Activated CD4-positive, alpha-beta T cell treated with anti-CD3 and anti-CD28 coated beads, Interleukin-2, Interleukin-6, amounts not matched to agents 100 ng/mL and 50 ng/mL, durations not matched to agents 16 hours and 8 hours (primary cell): ENCODE measurements around the gene MAP3K12.

Experiments used
- DNase-seq: peaks from one replicate; pipeline ENCODE4 v3.0.0-alpha.2; 2020

MAP3K12 gene

DNA sequence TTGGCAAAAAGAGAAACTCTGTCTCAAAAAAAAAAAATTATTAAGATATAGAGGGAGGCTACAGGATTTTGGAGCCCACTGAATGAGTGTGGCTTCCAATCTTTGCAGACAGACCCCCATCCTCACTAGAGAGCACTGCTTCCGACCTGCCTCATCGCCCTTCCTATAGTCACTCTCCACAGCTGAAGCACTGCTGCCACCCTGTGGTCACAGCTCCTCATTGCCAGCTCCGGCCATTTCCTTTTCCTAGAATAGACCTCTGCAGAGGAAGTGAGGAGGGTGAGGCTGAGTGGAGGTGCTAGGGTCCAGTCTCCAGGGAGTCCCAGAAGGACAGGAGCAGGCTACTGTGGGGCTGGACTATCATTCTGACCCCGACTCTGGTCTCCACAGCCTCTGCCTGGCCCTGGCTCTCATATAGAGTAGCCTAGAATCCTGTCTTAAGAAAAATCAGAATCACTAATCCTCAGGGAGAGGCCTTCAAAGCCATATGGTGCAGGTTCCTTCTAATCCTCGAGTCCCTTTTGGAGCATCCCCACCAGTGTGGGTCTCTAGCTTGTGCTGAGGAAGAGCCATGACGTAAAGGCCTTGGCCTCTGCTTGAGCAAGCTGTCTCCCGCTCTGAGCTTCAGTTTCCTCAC lies 9.4 kb upstream of the MAP3K12 start:
- peak; percentile 91 for DNase-seq

GRCh38 chr12:53507603-53507885 lies 8.3 kb upstream of the MAP3K12 start:
- DNase-seq, result no peak

GRCh38 chr12:53506881-53507602 lies 7.8 kb upstream of the MAP3K12 start, which contains the start of gene NPFF:
Gene NPFF (minus strand): TSS chr12:53507484. CDS start chr12:53507474, 10 bp downstream.
- no peak for DNase-seq

DNA sequence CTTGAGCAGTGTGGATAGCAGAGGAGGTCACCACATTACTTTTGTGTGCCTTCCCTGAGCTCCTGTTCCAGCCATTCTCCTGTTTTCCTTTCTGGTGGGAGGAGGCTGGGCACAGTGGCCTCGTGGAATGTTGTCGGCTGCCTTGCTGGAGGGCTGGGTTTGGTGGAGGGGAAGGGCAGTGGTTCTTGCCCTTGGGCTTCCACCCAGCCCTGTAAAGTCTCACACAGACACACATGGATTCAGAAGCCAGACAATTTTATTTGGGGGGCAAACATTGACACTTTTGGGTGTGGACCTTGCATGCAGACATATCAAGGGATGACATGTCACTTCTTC lies 7.2 kb upstream of the MAP3K12 start:
- DNase-seq, result no peak

DNA sequence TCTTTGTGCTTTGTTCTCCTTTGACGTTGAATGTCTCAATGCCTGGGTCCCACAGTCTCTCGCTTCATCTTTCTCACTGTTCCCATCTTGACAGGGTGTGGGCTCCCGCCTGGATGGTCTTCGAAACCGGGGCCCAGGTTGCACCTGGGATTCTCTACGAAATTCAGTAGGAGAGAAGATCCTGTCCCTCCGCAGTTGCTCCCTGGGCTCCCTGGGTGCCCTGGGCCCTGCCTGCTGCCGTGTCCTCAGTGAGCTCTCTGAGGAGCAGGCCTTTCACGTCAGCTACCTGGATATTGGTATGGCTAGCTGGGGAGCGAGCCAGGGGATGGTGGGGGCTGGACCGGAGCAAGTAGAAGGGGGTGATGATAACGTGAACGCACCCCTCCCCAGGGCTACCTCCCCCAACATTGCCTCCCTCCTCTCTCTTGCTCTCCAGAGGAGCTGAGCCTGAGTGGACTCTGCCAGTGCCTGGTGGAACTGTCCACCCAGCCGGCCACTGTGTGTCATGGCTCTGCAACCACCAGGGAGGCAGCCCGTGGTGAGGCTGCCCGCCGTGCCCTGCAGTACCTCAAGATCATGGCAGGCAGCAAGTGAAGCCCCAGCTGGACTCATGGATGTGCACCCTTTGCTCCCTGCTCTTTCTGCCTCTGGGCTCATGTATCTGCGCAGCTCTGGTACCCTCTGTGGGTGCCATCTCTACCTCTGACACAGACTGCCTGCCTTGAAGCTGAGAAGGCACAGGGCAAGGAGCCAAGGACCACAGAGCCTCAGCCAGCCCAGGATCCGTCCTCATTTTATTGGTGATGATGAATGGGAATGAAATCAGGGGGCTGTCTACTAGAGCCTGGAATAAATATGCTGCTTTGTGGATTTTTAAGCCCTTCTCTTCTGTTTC lies 6.5 kb upstream of the MAP3K12 start:
- no peak for DNase-seq

DNA sequence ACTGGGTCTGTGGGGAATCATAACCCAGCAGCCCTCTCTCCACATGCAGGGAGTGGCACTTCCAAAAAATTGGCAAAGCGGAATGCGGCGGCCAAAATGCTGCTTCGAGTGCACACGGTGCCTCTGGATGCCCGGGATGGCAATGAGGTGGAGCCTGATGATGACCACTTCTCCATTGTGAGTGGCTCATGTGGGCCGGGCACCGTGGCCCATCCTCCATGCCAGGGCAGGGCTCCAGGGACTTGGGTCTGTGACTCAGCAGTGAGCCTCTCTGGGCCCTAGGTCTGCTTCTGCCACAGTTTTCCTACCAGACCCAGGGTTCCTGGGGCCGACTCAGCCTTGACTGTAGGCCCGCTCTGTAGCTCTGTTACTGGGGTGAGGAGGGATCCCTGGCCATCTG lies 5.8 kb upstream of the MAP3K12 start:
- DNase-seq, result no peak

DNA sequence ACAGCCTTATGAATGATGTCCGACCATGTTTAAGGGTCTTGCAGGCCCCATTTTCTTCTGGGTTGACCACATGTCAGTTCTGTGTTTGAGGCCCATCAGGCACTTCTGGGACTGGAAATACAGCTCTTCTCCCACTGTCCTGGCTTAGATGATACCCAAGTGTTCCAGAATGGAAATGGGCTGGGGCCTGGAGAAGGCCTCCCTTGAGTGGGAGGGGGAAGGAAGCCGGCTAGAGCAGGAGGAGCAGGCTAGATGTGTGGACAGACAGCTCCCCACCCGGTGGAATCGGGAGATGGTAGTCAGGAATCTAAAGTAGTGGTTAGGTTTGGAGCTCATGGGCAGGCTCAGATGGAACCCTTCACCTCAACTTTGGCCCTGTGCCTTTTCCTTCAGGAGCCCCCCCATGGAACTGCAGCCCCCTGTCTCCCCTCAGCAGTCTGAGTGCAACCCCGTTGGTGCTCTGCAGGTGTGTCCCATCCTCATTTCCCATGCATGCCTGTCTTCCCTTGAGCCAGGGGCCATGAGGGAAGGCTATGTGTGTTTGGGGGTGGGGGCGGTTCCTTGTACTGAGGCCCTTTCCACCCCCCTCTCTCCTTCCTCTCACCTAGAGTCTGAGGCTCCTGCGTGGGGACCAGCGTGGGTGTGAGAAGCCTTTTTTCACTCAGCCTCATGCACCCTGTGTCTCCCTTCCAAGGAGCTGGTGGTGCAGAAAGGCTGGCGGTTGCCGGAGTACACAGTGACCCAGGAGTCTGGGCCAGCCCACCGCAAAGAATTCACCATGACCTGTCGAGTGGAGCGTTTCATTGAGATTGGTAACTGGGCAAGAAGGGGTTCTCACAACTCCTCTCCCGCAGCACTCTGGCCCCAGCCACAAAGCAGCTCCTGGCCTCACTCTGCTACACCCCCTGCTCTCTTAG lies 5.0 kb upstream of the MAP3K12 start:
- DNase-seq, result no peak

GRCh38 chr12:53502983-53503728 lies 3.9 kb upstream of the MAP3K12 start:
- no peak for DNase-seq

GRCh38 chr12:53502331-53502730 lies 3.1 kb upstream of the MAP3K12 start:
- DNase-seq, result no peak

DNA sequence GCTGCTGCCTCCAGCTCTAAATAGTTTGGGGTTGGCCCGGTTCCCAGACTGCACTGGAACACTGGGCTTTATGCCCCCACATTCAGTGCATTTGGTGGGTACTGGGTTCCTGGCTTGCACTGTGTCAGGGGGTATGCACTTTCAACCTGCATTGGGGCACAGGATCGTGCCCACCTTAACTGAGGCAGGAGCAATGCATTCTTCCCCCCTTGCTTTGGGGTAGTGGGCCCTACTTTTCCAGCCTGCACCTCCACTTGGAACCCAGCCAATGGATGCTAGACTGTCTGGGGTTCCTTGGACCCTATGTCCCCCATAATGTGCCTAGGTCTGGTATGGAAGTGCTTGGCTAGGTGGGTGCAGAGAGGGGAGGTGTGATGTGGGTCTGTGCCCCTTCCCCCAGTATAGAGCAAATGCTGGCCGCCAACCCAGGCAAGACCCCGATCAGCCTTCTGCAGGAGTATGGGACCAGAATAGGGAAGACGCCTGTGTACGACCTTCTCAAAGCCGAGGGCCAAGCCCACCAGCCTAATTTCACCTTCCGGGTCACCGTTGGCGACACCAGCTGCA lies 2.4 kb upstream of the MAP3K12 start:
- no peak for DNase-seq

DNA sequence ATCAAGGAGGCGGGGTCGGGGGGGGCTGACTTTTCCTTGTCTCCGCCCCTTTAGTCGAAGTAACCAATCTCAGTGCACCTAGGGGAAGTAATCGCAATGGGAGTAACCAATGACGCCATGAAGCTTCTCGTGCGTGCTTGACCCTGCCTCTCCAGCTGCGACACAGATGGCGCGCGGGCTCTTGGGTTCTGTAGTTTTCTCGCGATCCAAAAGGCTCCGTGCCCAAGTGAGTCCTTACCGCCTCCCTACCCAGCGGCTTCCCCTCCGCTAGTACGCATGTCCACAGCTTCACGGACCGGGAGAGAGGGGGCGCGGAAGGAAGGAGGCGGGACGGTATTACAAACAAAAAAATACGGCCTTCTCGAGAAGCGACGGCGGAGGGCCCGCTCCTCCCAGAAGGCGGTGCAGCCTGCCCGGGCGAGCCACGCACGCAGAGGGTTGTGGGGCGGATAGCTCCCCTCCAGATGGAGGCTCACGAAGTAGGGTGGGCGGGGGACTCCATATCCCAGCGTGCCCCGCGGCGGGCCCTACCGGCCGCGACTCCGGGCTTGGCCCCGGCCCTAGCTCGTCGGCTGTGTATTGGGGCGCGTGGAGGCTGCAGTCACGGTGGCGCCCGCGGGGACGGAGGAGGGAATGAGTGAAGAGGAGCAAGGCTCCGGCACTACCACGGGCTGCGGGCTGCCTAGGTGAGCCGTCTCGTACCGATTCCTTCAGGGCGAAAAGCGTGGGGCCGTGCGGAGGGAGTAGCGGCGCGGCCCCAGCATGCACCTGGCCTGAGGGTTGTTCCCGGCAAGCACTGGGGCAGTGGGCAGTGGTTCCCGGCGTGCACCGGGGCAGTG lies 1.7 kb upstream of the MAP3K12 start, which contains the start of gene TARBP2:
TARBP2 (plus strand) TSS at position 508 of the 839 bp plus-strand sequence; CDS start at position 634, 126 bp downstream.
- peak; percentile 99 for DNase-seq

DNA sequence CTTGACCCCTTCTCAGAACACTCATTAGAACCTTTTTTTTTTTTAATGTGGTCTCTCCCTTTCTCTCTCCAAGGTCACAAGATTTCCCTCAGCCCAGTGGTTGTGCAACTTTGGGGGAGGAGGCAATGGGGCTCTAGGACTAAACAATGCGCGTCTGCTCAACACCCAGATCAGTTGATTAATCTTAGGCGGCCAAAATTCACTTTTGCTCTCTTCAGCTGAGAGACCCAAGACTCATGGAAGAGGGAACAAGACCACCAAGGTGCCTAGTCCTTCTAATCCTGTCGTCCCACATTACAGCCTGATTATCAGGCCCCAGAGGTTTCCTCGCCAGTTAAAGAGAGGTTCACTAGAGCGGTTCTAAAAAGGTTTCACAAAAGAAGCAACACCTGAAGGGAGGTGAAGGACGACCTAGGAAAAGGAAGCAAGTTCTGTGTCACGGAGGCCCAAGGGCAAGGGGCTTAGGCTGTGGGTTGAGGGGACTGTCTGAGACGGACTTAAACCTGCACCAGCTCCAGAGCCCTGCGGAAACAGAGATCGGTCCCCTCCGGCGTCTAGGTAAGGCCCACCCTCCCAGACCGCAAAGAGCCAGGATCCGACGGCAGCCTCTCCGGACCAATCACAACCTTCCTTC lies 1.0 kb upstream of the MAP3K12 start:
- peak; percentile 42 for DNase-seq

- no peak for DNase-seq
Measured at GRCh38 chr12:53498235-53498630, 1.0 kb downstream of the MAP3K12 start.

- no peak for DNase-seq
Measured at GRCh38 chr12:53497461-53497860, 1.8 kb downstream of the MAP3K12 start.

DNA sequence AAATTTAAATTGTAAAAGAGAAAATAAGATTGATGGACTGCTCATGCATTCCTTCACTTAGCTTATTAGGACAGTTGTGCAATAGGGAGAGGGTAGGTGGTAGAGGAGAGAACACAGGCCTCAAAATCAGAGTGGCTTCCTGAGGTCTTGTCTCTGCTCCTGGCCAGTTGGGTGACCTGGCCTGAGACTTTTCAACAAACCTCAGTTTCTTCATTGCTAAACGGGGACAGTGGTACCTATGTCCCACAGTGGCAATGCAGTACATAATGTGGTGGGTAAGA lies 2.6 kb downstream of the MAP3K12 start:
- no peak for DNase-seq

DNA sequence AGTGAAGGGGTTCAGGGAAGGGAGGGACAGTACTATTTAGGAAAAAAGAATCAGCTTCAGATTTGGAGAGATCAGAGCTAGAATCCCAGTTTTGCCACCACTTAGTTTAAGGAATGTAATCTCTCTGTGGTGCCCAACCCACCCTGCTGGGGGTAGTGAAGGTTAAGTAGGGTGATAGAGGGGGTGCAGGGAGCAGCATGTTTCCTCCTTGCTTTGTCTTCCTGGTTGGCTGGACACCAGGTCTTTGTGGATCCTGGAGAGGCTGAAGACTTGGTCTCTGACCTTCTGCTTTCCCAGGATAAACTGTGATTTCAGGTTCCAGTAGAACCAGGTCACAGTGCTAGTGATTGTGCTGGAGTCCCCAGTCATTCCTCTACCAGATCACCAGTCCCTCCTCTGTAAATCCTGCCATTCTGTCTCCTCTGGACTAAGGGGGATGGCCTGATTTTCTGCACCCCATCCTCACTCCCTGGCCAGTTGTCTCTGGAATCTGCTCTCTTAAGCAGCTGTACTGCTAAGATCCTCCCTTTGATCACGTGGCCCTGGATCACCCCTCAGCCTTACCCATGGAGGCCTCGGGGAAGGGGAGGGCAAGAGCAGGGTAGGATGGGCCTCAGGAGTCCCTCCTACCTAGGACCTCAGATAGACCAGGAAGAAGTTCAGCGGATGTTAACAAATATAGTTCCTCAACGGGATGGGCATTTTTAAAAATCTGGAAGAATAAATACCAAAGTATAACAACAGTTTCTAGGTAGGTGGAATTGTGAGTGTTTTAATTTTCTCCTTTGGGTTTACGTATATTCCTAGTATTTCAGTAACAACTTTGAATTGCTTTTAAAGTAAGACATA lies 3.1 kb downstream of the MAP3K12 start:
- DNase-seq, result no peak

DNA sequence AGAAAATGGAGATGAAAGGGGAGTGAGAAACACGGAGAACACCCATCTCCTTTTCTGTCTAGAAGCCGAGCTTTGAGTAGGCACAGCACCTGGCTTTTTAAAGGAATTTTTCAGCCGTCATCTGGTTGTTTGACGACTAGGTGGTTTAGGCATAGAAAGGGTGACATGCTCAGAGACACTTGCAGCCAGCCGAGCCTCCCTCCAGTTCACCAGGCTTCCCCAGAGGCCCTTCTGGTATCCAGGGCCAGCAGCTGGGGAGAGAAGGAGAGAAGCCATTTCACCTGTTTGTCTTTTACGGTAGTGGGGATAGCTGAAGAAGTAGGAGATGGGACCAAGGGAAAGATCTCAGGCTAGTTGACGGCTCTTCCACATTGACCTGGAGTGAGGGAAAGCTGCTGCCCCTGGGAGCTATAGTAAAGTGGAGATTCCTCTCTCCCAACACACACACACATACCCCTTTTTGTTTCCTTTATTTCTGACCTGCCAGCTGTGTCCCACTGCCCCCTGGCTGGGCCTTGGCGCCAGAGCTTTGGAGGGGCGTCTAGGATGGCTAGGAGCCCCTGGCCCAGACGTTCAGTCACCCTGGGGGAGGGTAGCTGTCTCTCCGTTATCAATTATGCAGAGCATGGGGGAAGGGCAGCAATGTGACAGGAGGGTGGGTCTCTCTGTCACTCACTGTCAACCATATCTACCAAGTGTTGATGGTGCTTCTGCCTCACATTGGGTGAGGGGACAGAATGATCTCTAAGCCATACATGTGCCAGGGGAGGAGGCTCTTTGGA lies 5.5 kb downstream of the MAP3K12 start:
- DNase-seq, result no peak

GRCh38 chr12:53492830-53493609 lies 6.2 kb downstream of the MAP3K12 start:
- DNase-seq, result peak; percentile 89
